GM12878 (cell line): ENCODE results near the gene CSF1. TPM values are rescaled to one million over a fixed set of nuclear protein-coding genes. Genes with fewer than 3 reads are reported as not detected.

Experiments used
- ATAC-seq: fragments of 200-7000 bp; cut with Tn5 transposase; 3 replicates; pipeline ENCODE4 v1.9.1; 2020; ENCODE audit warnings: mild to moderate bottlenecking, moderate library complexity
- BruUV-seq: library from RNA; stranded (reverse); fragments of 400-500 nt; replicated peaks from 2 replicates; lab custom pipeline; 2021; lab: Mats Ljungman, UMichigan
- CTCF ChIA-PET: fragments of 300-600 bp; sonication (Branson Sonifier 250); formaldehyde crosslinking; extraction: SDS; loops from one replicate; lab custom pipeline; 2021; ENCODE audit warnings: inconsistent platforms; lab: Yijun Ruan, JAX
- POLR2A ChIA-PET: fragments of 350-600 bp; formaldehyde crosslinking; extraction: SDS; loops from one replicate; lab custom pipeline; 2021; ENCODE audit warnings: inconsistent platforms; lab: Charles Lee
- RAD21 ChIA-PET: fragments of 300-600 bp; sonication (Branson Sonifier 250); formaldehyde crosslinking; loops from one replicate; lab custom pipeline; 2023; ENCODE audit warnings: antibody characterized with exemption; ENCODE audit not compliant: unreplicated experiment; lab: Charles Lee
- SMC1A ChIA-PET: fragments of 300-600 bp; sonication (Branson Sonifier 250); formaldehyde crosslinking; loops from one replicate; lab custom pipeline; 2023; ENCODE audit not compliant: unreplicated experiment, uncharacterized antibody; lab: Charles Lee
- DNase-seq: peaks from one replicate; pipeline ENCODE4 v3.0.0-alpha.2; 2011; ENCODE audit warnings: low read depth, low spot score
- FAIRE-seq: peaks from 3 replicates; lab custom pipeline; 2011; peaks lifted over from hg19 to GRCh38; lab: Jason Lieb, UNC
- H2AFZ ChIP-seq: 2 replicates; pipeline ENCODE4 v1.6.0; 2011; ENCODE audit warnings: low read depth, low read length, control low read depth; ENCODE audit not compliant: control insufficient read depth
- H3K27ac ChIP-seq: 2 replicates; pipeline ENCODE4 v1.5.1; 2011; ENCODE audit warnings: control low read depth; ENCODE audit not compliant: control insufficient read depth, insufficient read depth
- H3K27me3 ChIP-seq, 2 experiments: replicated peaks in 1 of 2; 2 replicates each; pipeline versions ENCODE4 v1.6.0 to v1.6.1; 2011; ENCODE audit warnings: low read length in 1 of 2; ENCODE audit not compliant: control insufficient read depth in 2 of 2, insufficient read depth in 2 of 2
- H3K36me3 ChIP-seq, 2 experiments: 2 replicates each; pipeline ENCODE4 v1.5.1; 2011; ENCODE audit warnings: low read length in 1 of 2; ENCODE audit not compliant: control insufficient read depth in 2 of 2, insufficient read depth in 2 of 2
- H3K4me1 ChIP-seq: 2 replicates; pipeline ENCODE4 v1.6.1; 2011; ENCODE audit warnings: mild to moderate bottlenecking, low read length, moderate library complexity, mixed read lengths; ENCODE audit not compliant: control insufficient read depth, insufficient read depth
- H3K4me2 ChIP-seq: 2 replicates; pipeline ENCODE4 v1.6.0; 2011; ENCODE audit warnings: control low read depth; ENCODE audit not compliant: control insufficient read depth, insufficient read depth
- H3K4me3 ChIP-seq: fragments of 200-600 bp; sonication (generic); 2 replicates; pipeline ENCODE4 v1.5.1; 2016
- H3K79me2 ChIP-seq: 2 replicates; pipeline ENCODE4 v1.6.0; 2011; ENCODE audit warnings: low read length; ENCODE audit not compliant: control insufficient read depth, insufficient read depth
- H3K9ac ChIP-seq: 2 replicates; pipeline ENCODE4 v1.8.0; 2011; ENCODE audit warnings: low read length, control low read depth, mixed read lengths; ENCODE audit not compliant: control insufficient read depth, insufficient read depth
- H3K9me3 ChIP-seq: replicated peaks from 3 replicates; pipeline ENCODE4 v1.5.1; 2011; ENCODE audit warnings: mild to moderate bottlenecking, low read length; ENCODE audit not compliant: control insufficient read depth, insufficient read depth
- H4K20me1 ChIP-seq: 2 replicates; pipeline ENCODE4 v1.6.0; 2011; ENCODE audit not compliant: control insufficient read depth, insufficient read depth
- CHD2 ChIP-seq: IDR thresholded peaks from 2 replicates; pipeline ENCODE4 v1.6.1; 2011; ENCODE audit warnings: low read depth, low read length, improper control_type of control experiment, borderline replicate concordance
- ELK1 ChIP-seq: IDR thresholded peaks from 2 replicates; pipeline ENCODE4 v1.6.1; 2012; ENCODE audit warnings: low read depth, low read length, improper control_type of control experiment
- FOXM1 ChIP-seq: IDR thresholded peaks from 2 replicates; pipeline ENCODE4 v1.6.1; 2012; ENCODE audit warnings: low read depth, mild to moderate bottlenecking, inconsistent platforms, low read length, moderate library complexity
- GABPA ChIP-seq: IDR thresholded peaks from 2 replicates; pipeline ENCODE4 v1.6.1; 2014; ENCODE audit warnings: antibody characterized with exemption, low read depth, mild to moderate bottlenecking, inconsistent platforms
- JUND ChIP-seq: IDR thresholded peaks from 2 replicates; pipeline ENCODE4 v1.6.1; 2012; ENCODE audit warnings: low read depth, mild to moderate bottlenecking, low read length, improper control_type of control experiment, moderate library complexity
- LARP7 ChIP-seq: fragments of 450-650 bp; IDR thresholded peaks from 2 replicates; pipeline ENCODE4 v1.6.1; 2017; ENCODE audit warnings: mild to moderate bottlenecking
- MYB ChIP-seq: fragments of 150-350 bp; IDR thresholded peaks from 2 replicates; pipeline ENCODE4 v1.6.1; 2014; ENCODE audit warnings: mild to moderate bottlenecking, low read depth, low read length, borderline replicate concordance
- NRF1 ChIP-seq: conservative IDR thresholded peaks from 2 replicates; pipeline ENCODE4 v1.6.1; 2011; ENCODE audit warnings: mild to moderate bottlenecking, low read depth, low read length, improper control_type of control experiment
- PBX3 ChIP-seq: IDR thresholded peaks from 2 replicates; pipeline ENCODE4 v1.6.1; 2011; ENCODE audit warnings: mild to moderate bottlenecking, low read depth, low read length, moderate library complexity; ENCODE audit not compliant: insufficient replicate concordance
- RAD21 ChIP-seq: IDR thresholded peaks from 2 replicates; pipeline ENCODE4 v1.6.1; 2011; ENCODE audit warnings: mild to moderate bottlenecking, low read depth, low read length, moderate library complexity; ENCODE audit not compliant: insufficient read depth
- SMAD5 ChIP-seq: IDR thresholded peaks from 2 replicates; pipeline ENCODE4 v1.6.1; 2016; ENCODE audit warnings: antibody characterized with exemption, low read depth
- SUPT20H ChIP-seq: IDR thresholded peaks from 2 replicates; pipeline ENCODE4 v1.6.1; 2011; ENCODE audit warnings: low read depth, mild to moderate bottlenecking, low read length, moderate library complexity, borderline replicate concordance; ENCODE audit not compliant: control insufficient read depth
- SUZ12 ChIP-seq: fragments of 200-600 bp; sonication (generic); IDR thresholded peaks from one replicate; pipeline ENCODE4 v1.6.1; 2018; ENCODE audit warnings: antibody characterized with exemption, mild to moderate bottlenecking; ENCODE audit not compliant: unreplicated experiment
- WGBS: methylation state at CpG from one replicate; pipeline ENCODE4 v1.1.6; 2016; ENCODE audit warnings: low lambda C conversion rate; ENCODE audit not compliant: insufficient replicate concordance, insufficient coverage; ENCODE audit errors: missing lambda C conversion rate; 5-methylcytosine and 5-hydroxymethylcytosine counted together
- in situ Hi-C: fragments of 300-500 bp; cut with MboI; formaldehyde crosslinking; loops from 9 replicates; pipeline ENCODE4 v1.14.3; 2018; ENCODE audit warnings: mixed read lengths
- intact Hi-C: fragments of 100-400 bp; cut with micrococcal nuclease; formaldehyde crosslinking; loops from one replicate; pipeline ENCODE4 v1.14.2; 2022; ENCODE audit not compliant: unreplicated experiment
- polyA plus RNA-seq, 11 experiments: library from polyadenylated mRNA; depleted of rRNA in 4 of 11; unstranded in 6 of 11; stranded (reverse) in 5 of 11; fragments of >200 nt; fragmentation: Nextera tagmentation in 4 of 11; fragmentation: Illumina TruSeq in 1 of 11; extraction: Ambion mirVana in 4 of 11; extraction: Trizol in 1 of 11; gene quantifications; 1 replicate in 1 of 11; 2 replicates in 10 of 11; pipeline versions ENCODE4 v1.2.1 to v1.2.3, GENCODE V29; 2011 to 2016; ENCODE audit warnings: inconsistent platforms in 2 of 11, missing spikeins in 2 of 11, low read depth in 1 of 11
- total RNA-seq, 4 experiments: library from RNA; depleted of rRNA in 3 of 4; stranded (reverse); fragments of >200 nt in 3 of 4; fragmentation: Illumina TruSeq in 1 of 4; extraction: Trizol in 1 of 4; gene quantifications; 2 replicates each; pipeline versions ENCODE4 v1.2.1 to v1.2.3, GENCODE V29; 2013 to 2021

Gene CSF1
- total and polyA plus RNA-seq, 10 of the 15 experiments (the other 5 are each of a cell fraction or from before 2014, with no cell fraction given), result 1.2 to 32.4 (median 13.0) TPM

GRCh38 chr1:109903376-109903930 lies 7.2 kb upstream of the CSF1 start:
- DNase-seq, result no peak
- no TSS peak for BruUV-seq
- TF ChIP-seq GABPA (no peak), RAD21 (no peak), SMAD5 (no peak), FOXM1 (no peak), LARP7 (no peak), MYB (no peak), SUPT20H (no peak), JUND (no peak), PBX3 (no peak), SUZ12 (no peak), ELK1 (no peak), NRF1 (no peak), CHD2 (no peak)
- intact Hi-C loops, result no loop called here
- no peak overlapping the region for H3K4me2 ChIP-seq
- ChIA-PET CTCF (interaction anchor here (1.1 to 5.9 kb wide), 5 partner anchors 16 to 264 kb away, joined by 3 to 30 read pairs (median 3); partner anchors contain the start of gene AHCYL1), POLR2A (interaction anchor here (0.9 to 1.4 kb wide), 4 partner anchors 9 to 19 kb away, joined by 3 to 5 read pairs (median 3); no protein-coding TSS in a partner anchor), SMC1A (interaction anchor here (0.7 to 1.8 kb wide), 7 partner anchors 9 to 126 kb away, joined by 3 to 6 read pairs (median 3); partner anchors contain the start of gene AHCYL1), RAD21 (interaction anchor here (0.6 to 1.0 kb wide), 5 partner anchors 8 to 355 kb away, joined by 3 to 4 read pairs (median 3); partner anchors contain the start of genes AHCYL1 and GNAI3)
- no peak for ATAC-seq
- H3K9me3 ChIP-seq, result no peaks in the 10 kb centered on the region
- H3K9ac ChIP-seq, result no peak overlapping the region
- no peak overlapping the region for H3K4me3 ChIP-seq
- FAIRE-seq, result no peak
- 81% methylated on average over 2 of the region's 2 CpGs for WGBS
- H3K4me1 ChIP-seq, result peaks cover 16% of the 10 kb centered on the region
- no peaks in the 10 kb centered on the region for H3K36me3 ChIP-seq
- H3K27ac ChIP-seq, result no peak overlapping the region
- no peaks in the 10 kb centered on the region for H3K27me3 ChIP-seq
- H2AFZ ChIP-seq, result no peak overlapping the region
- no peaks in the 10 kb centered on the region for H3K79me2 ChIP-seq
- H4K20me1 ChIP-seq, result no peaks in the 10 kb centered on the region
- in situ Hi-C loops, result no loop called here
